Naive B cell (primary cell): ENCODE measurements around the gene STX8. TPM values are rescaled to one million over a fixed set of nuclear protein-coding genes. Genes with fewer than 3 reads are reported as not detected.
A peak's percentile ranks its signal among the peaks of the same experiment; 100 is the strongest.

ENCODE experiments used
- ATAC-seq, 2 donors: fragments of 150-1000 bp; cut with Tn5 transposase; 2 replicates each; pipeline ENCODE4 v1.10.0; 2021; ENCODE audit warnings: low read depth in 2 of 2, mild to moderate bottlenecking in 2 of 2, moderate library complexity in 2 of 2
- DNase-seq: peaks from one replicate; pipeline ENCODE4 v3.0.0; 2022
- H3K27ac Mint-ChIP-seq, 6 donors: one replicate each; pipeline ENCODE4 v1.8.0; 2020 to 2022; ENCODE audit warnings: mild to moderate bottlenecking in 6 of 6, mixed read lengths in 6 of 6, moderate library complexity in 5 of 6, inconsistent platforms in 2 of 6
- H3K27me3 Mint-ChIP-seq, 3 donors: one replicate each; pipeline ENCODE4 v1.8.0; 2021 to 2022; ENCODE audit warnings: mixed read lengths in 3 of 3, mild to moderate bottlenecking in 1 of 3
- H3K36me3 Mint-ChIP-seq, 2 donors: one replicate each; pipeline ENCODE4 v1.8.0; 2020 to 2022; ENCODE audit warnings: mixed read lengths in 2 of 2, inconsistent platforms in 1 of 2, mild to moderate bottlenecking in 1 of 2
- H3K4me1 Mint-ChIP-seq, 3 donors: one replicate each; pipeline ENCODE4 v1.8.0; 2020 to 2022; ENCODE audit warnings: mixed read lengths in 3 of 3, inconsistent platforms in 1 of 3, mild to moderate bottlenecking in 1 of 3, moderate library complexity in 1 of 3
- H3K4me3 Mint-ChIP-seq, 8 donors: one replicate each; pipeline ENCODE4 v1.8.0; 2020 to 2022; ENCODE audit warnings: mild to moderate bottlenecking in 8 of 8, mixed read lengths in 8 of 8, moderate library complexity in 8 of 8, inconsistent platforms in 2 of 8
- H3K9me3 Mint-ChIP-seq, 7 donors: one replicate each; pipeline ENCODE4 v1.8.0; 2020 to 2022; ENCODE audit warnings: mixed read lengths in 7 of 7, mild to moderate bottlenecking in 5 of 7, inconsistent platforms in 2 of 7, moderate library complexity in 1 of 7
- polyA plus RNA-seq, 6 donors: library from polyadenylated mRNA; unstranded; fragments of 300-500 nt; fragmentation: Illumina TruSeq; gene quantifications; one replicate each; pipeline ENCODE4 v1.2.3, GENCODE V29; 2021; ENCODE audit warnings: low read depth in 6 of 6

The STX8 gene
- polyA plus RNA-seq, 6 donors from 2014 or later = 90.4 to 141 (median 107) TPM

- H3K4me1 Mint-ChIP-seq = peaks cover 5 to 12% (median 8%) of the 10 kb centered on the region in 3 donors
- H3K9me3 Mint-ChIP-seq = peaks cover 7 to 17% (median 15%) of the 10 kb centered on the region in 7 donors
- no peak overlapping the region for H3K4me3 Mint-ChIP-seq
- peak overlapping the region in 1 of 6 donors; percentile 42 for H3K27ac Mint-ChIP-seq
- peaks cover 17 to 18% of the 10 kb centered on the region in 2 donors for H3K36me3 Mint-ChIP-seq
- DNase-seq = no peak
- no peak for ATAC-seq
- H3K27me3 Mint-ChIP-seq = no peaks in the 10 kb centered on the region
Measured at GRCh38 chr17:9330611-9331271, 244.9 kb downstream of the STX8 start.

- ATAC-seq = no peak
Measured at GRCh38 chr17:9330141-9330540, 245.5 kb downstream of the STX8 start.

GRCh38 chr17:9329251-9329921, 246.2 kb downstream of the STX8 start:
- H3K36me3 Mint-ChIP-seq = peaks cover 4 to 7% of the 10 kb centered on the region in 2 donors
- DNase-seq (no peak), ATAC-seq (no peak)
- no peak overlapping the region for H3K4me3 Mint-ChIP-seq
- H3K27me3 Mint-ChIP-seq = no peaks in the 10 kb centered on the region
- peak overlapping the region in 1 of 6 donors; percentile 53 for H3K27ac Mint-ChIP-seq
- H3K4me1 Mint-ChIP-seq = peaks cover 5 to 12% (median 8%) of the 10 kb centered on the region in 3 donors
- peaks cover 0 to 5% (median 3%) of the 10 kb centered on the region in 7 donors for H3K9me3 Mint-ChIP-seq

More at GRCh38 chr17:9330141-9330540, 245.5 kb downstream of the STX8 start:
- Mint-ChIP-seq H3K9me3 (peaks cover 5 to 12% (median 10%) of the 10 kb centered on the region in 7 donors), H3K27ac (no peak overlapping the region), H3K36me3 (peaks cover 11 to 12% of the 10 kb centered on the region in 2 donors), H3K27me3 (no peaks in the 10 kb centered on the region), H3K4me3 (no peak overlapping the region), H3K4me1 (peaks cover 5 to 12% (median 8%) of the 10 kb centered on the region in 3 donors)
- no peak for DNase-seq

GRCh38 chr17:9324864-9325263, 250.8 kb downstream of the STX8 start:
- H3K27me3 Mint-ChIP-seq = no peaks in the 10 kb centered on the region
- peak overlapping the region in 1 of 6 donors; percentile 85 for H3K27ac Mint-ChIP-seq
- no peak overlapping the region for H3K4me3 Mint-ChIP-seq
- ATAC-seq (no peak), DNase-seq (no peak)
- H3K4me1 Mint-ChIP-seq = peaks cover 5 to 12% (median 8%) of the 10 kb centered on the region in 3 donors
- peaks cover 0 to 5% of the 10 kb centered on the region in 2 donors for H3K36me3 Mint-ChIP-seq
- H3K9me3 Mint-ChIP-seq = peaks cover 0 to 4% (median 0%) of the 10 kb centered on the region in 7 donors

- Mint-ChIP-seq H3K36me3 (peaks cover 16 to 18% of the 10 kb centered on the region in 2 donors), H3K27ac (peak overlapping the region in 1 of 6 donors; percentile 55), H3K27me3 (no peaks in the 10 kb centered on the region), H3K9me3 (peaks cover 3 to 17% (median 12%) of the 10 kb centered on the region in 7 donors), H3K4me3 (no peak overlapping the region), H3K4me1 (peaks cover 0 to 11% (median 5%) of the 10 kb centered on the region in 3 donors)
- ATAC-seq = no peak
- DNase-seq = no peak
Measured at GRCh38 chr17:9322326-9322725, 253.3 kb downstream of the STX8 start.

GRCh38 chr17:9321890-9322289, 253.7 kb downstream of the STX8 start:
- Mint-ChIP-seq H3K9me3 (peaks cover 5 to 20% (median 12%) of the 10 kb centered on the region in 7 donors), H3K27ac (peak overlapping the region in 1 of 6 donors; percentile 55)

GRCh38 chr17:9315360-9315759, 260.3 kb downstream of the STX8 start:
- Mint-ChIP-seq H3K9me3 (peaks cover 6 to 22% (median 13%) of the 10 kb centered on the region in 7 donors), H3K27ac (no peak overlapping the region), H3K4me3 (no peak overlapping the region), H3K4me1 (peaks cover 0 to 7% (median 2%) of the 10 kb centered on the region in 3 donors), H3K36me3 (peaks cover 12 to 33% of the 10 kb centered on the region in 2 donors), H3K27me3 (no peaks in the 10 kb centered on the region)
- DNase-seq (no peak), ATAC-seq (no peak)

More at GRCh38 chr17:9321890-9322289, 253.7 kb downstream of the STX8 start:
- peaks cover 16 to 22% of the 10 kb centered on the region in 2 donors for H3K36me3 Mint-ChIP-seq
- no peak for ATAC-seq
- no peak overlapping the region for H3K4me3 Mint-ChIP-seq
- no peaks in the 10 kb centered on the region for H3K27me3 Mint-ChIP-seq
- no peak for DNase-seq
- peaks cover 0 to 7% (median 5%) of the 10 kb centered on the region in 3 donors for H3K4me1 Mint-ChIP-seq

GRCh38 chr17:9313346-9313745, 262.3 kb downstream of the STX8 start:
- no peaks in the 10 kb centered on the region for H3K27me3 Mint-ChIP-seq
- H3K27ac Mint-ChIP-seq = peak overlapping the region in 2 of 6 donors; percentile 30 to 47
- peaks cover 3 to 13% (median 7%) of the 10 kb centered on the region in 7 donors for H3K9me3 Mint-ChIP-seq
- peaks cover 5 to 21% of the 10 kb centered on the region in 2 donors for H3K36me3 Mint-ChIP-seq
- ATAC-seq = no peak
- H3K4me1 Mint-ChIP-seq = peaks cover 0 to 7% (median 2%) of the 10 kb centered on the region in 3 donors
- DNase-seq = no peak
- H3K4me3 Mint-ChIP-seq = no peak overlapping the region

- H3K36me3 Mint-ChIP-seq = peaks cover 0 to 7% of the 10 kb centered on the region in 2 donors
Measured at GRCh38 chr17:9309216-9309615, 266.4 kb downstream of the STX8 start.

GRCh38 chr17:9308069-9308468, 267.6 kb downstream of the STX8 start:
- H3K4me3 Mint-ChIP-seq = peak overlapping the region in 1 of 8 donors; percentile 22
- ATAC-seq (no peak), DNase-seq (no peak)
- H3K27ac Mint-ChIP-seq = no peak overlapping the region
- H3K9me3 Mint-ChIP-seq = no peaks in the 10 kb centered on the region
- no peaks in the 10 kb centered on the region for H3K27me3 Mint-ChIP-seq
- H3K4me1 Mint-ChIP-seq = peaks cover 0 to 8% (median 4%) of the 10 kb centered on the region in 3 donors
- H3K36me3 Mint-ChIP-seq = peaks cover 0 to 7% of the 10 kb centered on the region in 2 donors

More at GRCh38 chr17:9309216-9309615, 266.4 kb downstream of the STX8 start:
- Mint-ChIP-seq H3K4me1 (peaks cover 0 to 4% (median 0%) of the 10 kb centered on the region in 3 donors), H3K27me3 (no peaks in the 10 kb centered on the region), H3K27ac (no peak overlapping the region), H3K4me3 (no peak overlapping the region), H3K9me3 (no peaks in the 10 kb centered on the region)
- no peak for ATAC-seq
- DNase-seq = no peak

GRCh38 chr17:9307313-9307998, 268.2 kb downstream of the STX8 start:
- no peaks in the 10 kb centered on the region for H3K9me3 Mint-ChIP-seq
- ATAC-seq = no peak
- H3K4me3 Mint-ChIP-seq = no peak overlapping the region
- H3K27me3 Mint-ChIP-seq = no peaks in the 10 kb centered on the region
- H3K4me1 Mint-ChIP-seq = peaks cover 4 to 8% (median 8%) of the 10 kb centered on the region in 3 donors
- DNase-seq = no peak
- H3K36me3 Mint-ChIP-seq = peaks cover 0 to 3% of the 10 kb centered on the region in 2 donors
- H3K27ac Mint-ChIP-seq = peak overlapping the region in 1 of 6 donors; percentile 56

- no peak overlapping the region for H3K27ac Mint-ChIP-seq
Measured at GRCh38 chr17:9306086-9306485, 269.5 kb downstream of the STX8 start.

GRCh38 chr17:9299695-9300094, 275.9 kb downstream of the STX8 start:
- no peak for DNase-seq
- Mint-ChIP-seq H3K9me3 (no peaks in the 10 kb centered on the region), H3K27me3 (no peaks in the 10 kb centered on the region), H3K4me3 (peak overlapping the region in 1 of 8 donors; percentile 35), H3K27ac (no peak overlapping the region), H3K4me1 (peaks cover 17 to 30% (median 18%) of the 10 kb centered on the region in 3 donors), H3K36me3 (peaks cover 0 to 4% of the 10 kb centered on the region in 2 donors)
- ATAC-seq = no peak

More at GRCh38 chr17:9306086-9306485, 269.5 kb downstream of the STX8 start:
- DNase-seq = no peak
- Mint-ChIP-seq H3K9me3 (no peaks in the 10 kb centered on the region), H3K4me3 (no peak overlapping the region), H3K36me3 (no peaks in the 10 kb centered on the region), H3K27me3 (no peaks in the 10 kb centered on the region), H3K4me1 (peaks cover 13 to 20% (median 14%) of the 10 kb centered on the region in 3 donors)
- ATAC-seq = no peak
